DOHH2 (cell line): ENCODE data around the gene DHX58.

ENCODE experiments used
- H3F3A ChIP-seq: fragments of 200-600 bp; sonication (generic), shearing (Covaris generic); 2 replicates; pipeline ENCODE4 v1.6.0; 2016; ENCODE audit warnings: antibody characterized with exemption, mild to moderate bottlenecking; ENCODE audit not compliant: control insufficient read depth, insufficient read depth
- H3K27ac ChIP-seq: fragments of 200-600 bp; sonication (generic); 2 replicates; pipeline ENCODE4 v1.5.1; 2014; ENCODE audit warnings: low read depth, mild to moderate bottlenecking, low read length, moderate library complexity
- H3K27me3 ChIP-seq: fragments of 200-600 bp; sonication (generic); 2 replicates; pipeline ENCODE4 v1.6.1; 2014; ENCODE audit warnings: mild to moderate bottlenecking, low read length, mixed read lengths; ENCODE audit not compliant: control insufficient read depth
- H3K36me3 ChIP-seq: fragments of 200-600 bp; sonication (generic); 2 replicates; pipeline ENCODE4 v1.6.1; 2014; ENCODE audit warnings: mild to moderate bottlenecking, low read length, moderate library complexity, mixed read lengths; ENCODE audit not compliant: control insufficient read depth
- H3K4me1 ChIP-seq: fragments of 200-600 bp; sonication (generic); 2 replicates; pipeline ENCODE4 v1.6.1; 2014; ENCODE audit warnings: mild to moderate bottlenecking, low read length, mixed read lengths; ENCODE audit not compliant: control insufficient read depth
- H3K4me2 ChIP-seq: fragments of 200-600 bp; sonication (generic); 2 replicates; pipeline ENCODE4 v1.6.0; 2014; ENCODE audit warnings: mild to moderate bottlenecking, low read length, moderate library complexity
- H3K4me3 ChIP-seq: fragments of 200-600 bp; sonication (generic); 2 replicates; pipeline ENCODE4 v1.5.1; 2014; ENCODE audit warnings: mild to moderate bottlenecking, low read length, mixed read lengths
- H3K79me2 ChIP-seq: fragments of 200-600 bp; sonication (generic); 2 replicates; pipeline ENCODE4 v1.6.1; 2014; ENCODE audit warnings: mild to moderate bottlenecking, low read length, mixed read lengths; ENCODE audit not compliant: control insufficient read depth
- H3K9me2 ChIP-seq: fragments of 200-600 bp; sonication (generic); replicated peaks from 2 replicates; pipeline ENCODE4 v1.6.1; 2014; ENCODE audit warnings: mild to moderate bottlenecking, low read length, mixed read lengths; ENCODE audit not compliant: control insufficient read depth
- H3K9me3 ChIP-seq: fragments of 200-600 bp; sonication (generic); 2 replicates; pipeline ENCODE4 v1.6.1; 2014; ENCODE audit warnings: antibody characterized with exemption, low read length, mixed read lengths; ENCODE audit not compliant: control insufficient read depth, insufficient read depth
- H4K20me1 ChIP-seq: fragments of 200-600 bp; sonication (generic); 2 replicates; pipeline ENCODE4 v1.6.0; 2014; ENCODE audit warnings: low read depth, mild to moderate bottlenecking, antibody characterized with exemption, low read length, moderate library complexity; ENCODE audit not compliant: control insufficient read depth, insufficient read depth
- CTCF ChIP-seq: fragments of 200-600 bp; sonication (generic); IDR thresholded peaks from one replicate; pipeline ENCODE4 v1.5.1; 2014; ENCODE audit warnings: antibody characterized with exemption, mild to moderate bottlenecking, low read depth, low read length; ENCODE audit not compliant: poor library complexity, severe bottlenecking
- EZH2phosphoT487 ChIP-seq: fragments of 200-600 bp; sonication (generic); IDR thresholded peaks from 2 replicates; pipeline ENCODE4 v1.6.1; 2017; ENCODE audit warnings: borderline replicate concordance, mild to moderate bottlenecking, antibody characterized with exemption, low read length, moderate library complexity, mixed read lengths

Gene DHX58

GRCh38 chr17:42087736-42088705 is 24.5 kb downstream of the DHX58 start:
- Histone ChIP-seq H3K27ac (no peak overlapping the region), H4K20me1 (no peaks in the 10 kb centered on the region), H3K4me1 (no peaks in the 10 kb centered on the region), H3K4me2 (no peak overlapping the region), H3K4me3 (no peak overlapping the region), H3K27me3 (peaks cover 11% of the 10 kb centered on the region; the same call in 1 of the 2 replicates), H3F3A (peaks cover 3% of the 10 kb centered on the region; the same call in 1 of the 2 replicates), H3K9me3 (no peaks in the 10 kb centered on the region), H3K36me3 (no peaks in the 10 kb centered on the region), H3K79me2 (no peaks in the 10 kb centered on the region), H3K9me2 (no peaks in the 10 kb centered on the region)
- TF ChIP-seq CTCF, result no peak
- no peak for TF ChIP-seq EZH2phosphoT487

DNA sequence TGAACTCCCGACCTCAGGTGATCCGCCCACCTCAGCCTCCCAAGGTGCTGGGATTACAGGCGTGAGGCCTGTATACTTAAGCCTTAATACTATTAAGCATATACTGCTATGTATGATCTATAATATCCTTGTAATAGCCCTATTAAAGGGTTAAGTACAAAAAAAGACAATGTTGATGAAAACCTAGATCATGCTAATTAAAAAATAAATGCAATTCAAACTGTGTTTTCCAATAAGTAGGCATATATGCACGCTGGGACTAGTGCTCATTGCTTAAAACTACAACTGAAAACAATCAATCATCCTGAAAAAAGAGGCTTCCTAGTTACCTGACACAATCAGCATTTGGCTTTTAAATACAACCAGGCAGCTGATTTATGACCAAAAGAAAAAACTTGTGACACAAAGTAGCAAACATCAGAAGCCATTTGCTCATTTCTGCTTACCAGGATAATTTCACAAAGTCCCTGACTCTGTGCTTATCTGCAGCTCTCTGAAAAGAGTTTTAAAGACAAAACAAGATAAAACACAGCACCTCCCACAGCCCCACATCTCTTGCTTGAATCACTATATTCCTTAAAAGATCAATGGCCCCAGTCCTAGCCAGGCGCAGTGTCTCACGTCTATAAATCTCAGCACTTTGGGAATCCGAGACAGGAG is 25.3 kb downstream of the DHX58 start:
- Histone ChIP-seq H3K9me3 (no peaks in the 10 kb centered on the region), H4K20me1 (no peaks in the 10 kb centered on the region), H3F3A (peaks cover 3% of the 10 kb centered on the region; the same call in 1 of the 2 replicates), H3K27me3 (peaks cover 11% of the 10 kb centered on the region; the same call in 1 of the 2 replicates), H3K79me2 (no peaks in the 10 kb centered on the region), H3K9me2 (no peaks in the 10 kb centered on the region), H3K27ac (no peak overlapping the region), H3K4me2 (no peak overlapping the region), H3K4me1 (no peaks in the 10 kb centered on the region), H3K4me3 (no peak overlapping the region), H3K36me3 (no peaks in the 10 kb centered on the region)
- TF ChIP-seq CTCF (no peak), EZH2phosphoT487 (no peak)

- H3K27ac ChIP-seq, result no peak overlapping the region
Observed at GRCh38 chr17:42081516-42082129, 30.9 kb downstream of the DHX58 start.

More at GRCh38 chr17:42081516-42082129, 30.9 kb downstream of the DHX58 start:
- no peak overlapping the region for H3K4me3 ChIP-seq
- no peaks in the 10 kb centered on the region for H4K20me1 ChIP-seq
- no peaks in the 10 kb centered on the region for H3K4me1 ChIP-seq
- no peaks in the 10 kb centered on the region for H3K9me3 ChIP-seq
- no peak for TF ChIP-seq EZH2phosphoT487
- no peak for TF ChIP-seq CTCF
- H3F3A ChIP-seq, result no peaks in the 10 kb centered on the region
- H3K36me3 ChIP-seq, result no peaks in the 10 kb centered on the region
- no peaks in the 10 kb centered on the region for H3K79me2 ChIP-seq
- H3K9me2 ChIP-seq, result no peaks in the 10 kb centered on the region
- peaks cover 16% of the 10 kb centered on the region for H3K27me3 ChIP-seq
- no peak overlapping the region for H3K4me2 ChIP-seq
